A549 (cell line): ENCODE data around the gene SWT1. TPM values are rescaled to one million over a fixed set of nuclear protein-coding genes. Genes with fewer than 3 reads are reported as not detected.

Experiments
- ATAC-seq, 2 experiments: fragments of 200-7000 bp in 1 of 2; fragments of >200 bp in 1 of 2; cut with Nextera tagmentation in 1 of 2; cut with Tn5 transposase in 1 of 2; 3 replicates each; pipeline versions ENCODE4 v1.8.0 to v1.9.1; 2018 to 2020; ENCODE audit warnings: mild to moderate bottlenecking in 1 of 2, moderate library complexity in 1 of 2
- CTCF ChIA-PET: fragments of 300-600 bp; sonication (Branson Sonifier 250); formaldehyde crosslinking; extraction: SDS; loops from one replicate; lab custom pipeline; 2021; ENCODE audit warnings: antibody characterized with exemption, inconsistent platforms; lab: Yijun Ruan, JAX
- POLR2A ChIA-PET: fragments of 350-600 bp; formaldehyde crosslinking; extraction: SDS; loops from one replicate; lab custom pipeline; 2021; ENCODE audit warnings: antibody characterized with exemption, inconsistent platforms; lab: Yijun Ruan, JAX
- DNase-seq, 2 experiments: peaks; one replicate each; pipeline versions ENCODE4 v3.0.0 to v3.0.0-alpha.2; 2011 to 2016; ENCODE audit warnings: low read depth in 1 of 2, low spot score in 1 of 2
- FAIRE-seq: peaks from 2 replicates; lab custom pipeline; 2011; peaks lifted over from hg19 to GRCh38; lab: Jason Lieb, UNC
- H3K27ac ChIP-seq, 2 experiments: fragments of >200 bp; sonication (Bioruptor Twin); formaldehyde crosslinking; 3 replicates each; pipeline ENCODE4 v1.5.1; 2016 to 2017
- H3K4me1 ChIP-seq: fragments of >200 bp; sonication (Bioruptor Twin); formaldehyde crosslinking; 3 replicates; pipeline ENCODE4 v1.6.1; 2016
- H3K4me2 ChIP-seq: fragments of >200 bp; sonication (Bioruptor Twin); formaldehyde crosslinking; 3 replicates; pipeline ENCODE4 v1.6.1; 2016
- H3K4me3 ChIP-seq: fragments of >200 bp; sonication (Bioruptor Twin); formaldehyde crosslinking; 3 replicates; pipeline ENCODE4 v1.5.1; 2016
- H3K9me3 ChIP-seq: fragments of >200 bp; sonication (Bioruptor Twin); formaldehyde crosslinking; 3 replicates; pipeline ENCODE4 v1.6.1; 2016
- CBX8 ChIP-seq: fragments of 200-600 bp; sonication (generic); IDR thresholded peaks from 2 replicates; pipeline ENCODE4 v1.6.1; 2016
- CTCF ChIP-seq: fragments of >200 bp; sonication (Bioruptor Twin); formaldehyde crosslinking; IDR thresholded peaks from 3 replicates; pipeline ENCODE4 v1.5.1; 2016
- EHMT2 ChIP-seq: fragments of 200-600 bp; sonication (generic); IDR thresholded peaks from 2 replicates; pipeline ENCODE4 v1.6.1; 2016; ENCODE audit warnings: antibody characterized with exemption, low read depth, mild to moderate bottlenecking, moderate library complexity
- ELK1 ChIP-seq: fragments of 150-350 bp; IDR thresholded peaks from 2 replicates; pipeline ENCODE4 v1.6.1; 2014; ENCODE audit warnings: low read depth, mild to moderate bottlenecking, low read length
- EP300 ChIP-seq, 2 experiments: fragments of >200 bp; sonication (Bioruptor Twin); formaldehyde crosslinking; IDR thresholded peaks; 2 replicates in 1 of 2; 3 replicates in 1 of 2; pipeline ENCODE4 v1.6.1; 2016 to 2017
- FOSB ChIP-seq: fragments of 250-450 bp; sonication (Bioruptor Pico); IDR thresholded peaks from 2 replicates; pipeline ENCODE4 v1.5.0; 2020; ENCODE audit warnings: mild to moderate bottlenecking, moderate library complexity
- FOSL2 ChIP-seq, 2 experiments: fragments of 450-650 bp in 1 of 2; fragments of >200 bp in 1 of 2; sonication (Bioruptor Twin) in 1 of 2; formaldehyde crosslinking; IDR thresholded peaks; 2 replicates each; pipeline versions ENCODE4 v1.5.0 to v1.6.1; 2016 to 2020; ENCODE audit warnings: mild to moderate bottlenecking in 1 of 2, moderate library complexity in 1 of 2
- KDM5A ChIP-seq: fragments of 200-600 bp; sonication (generic); IDR thresholded peaks from 2 replicates; pipeline ENCODE4 v1.6.1; 2016; ENCODE audit warnings: antibody characterized with exemption, mild to moderate bottlenecking
- MYC ChIP-seq: IDR thresholded peaks from 2 replicates; pipeline ENCODE4 v1.6.1; 2012; ENCODE audit warnings: mild to moderate bottlenecking, inconsistent platforms, low read length, improper control_type of control experiment, borderline replicate concordance
- NFE2L2 ChIP-seq: fragments of 150-350 bp; conservative IDR thresholded peaks from 2 replicates; pipeline ENCODE4 v1.6.1; 2014; ENCODE audit warnings: low read length
- PHF8 ChIP-seq: fragments of 200-600 bp; sonication (generic); IDR thresholded peaks from 2 replicates; pipeline ENCODE4 v1.6.1; 2016; ENCODE audit warnings: low read depth, mild to moderate bottlenecking, antibody characterized with exemption, moderate library complexity, borderline replicate concordance
- POLR2AphosphoS2 ChIP-seq: conservative IDR thresholded peaks from 2 replicates; pipeline ENCODE4 v1.6.1; 2012; ENCODE audit warnings: low read length, improper control_type of control experiment, inconsistent platforms
- RARB ChIP-seq: fragments of 250-450 bp; sonication (Bioruptor Pico); IDR thresholded peaks from 2 replicates; pipeline ENCODE4 v1.8.0; 2021; ENCODE audit warnings: mild to moderate bottlenecking, moderate library complexity
- SREBF2 ChIP-seq: fragments of 450-650 bp; IDR thresholded peaks from 2 replicates; pipeline ENCODE4 v1.6.1; 2014; ENCODE audit warnings: mild to moderate bottlenecking, moderate library complexity
- TP53 ChIP-seq: fragments of 250-450 bp; sonication (Bioruptor Pico); IDR thresholded peaks from 2 replicates; pipeline ENCODE4 v1.5.0; 2021; ENCODE audit warnings: mild to moderate bottlenecking, moderate library complexity
- USF2 ChIP-seq: fragments of 450-650 bp; IDR thresholded peaks from 2 replicates; pipeline ENCODE4 v1.6.1; 2014; ENCODE audit warnings: antibody characterized with exemption
- ZNF302 ChIP-seq: fragments of 250-450 bp; sonication (Bioruptor Pico); IDR thresholded peaks from 2 replicates; pipeline ENCODE4 v1.9.0; 2021; ENCODE audit warnings: inconsistent platforms, mild to moderate bottlenecking, moderate library complexity
- WGBS: methylation state at CpG from one replicate; pipeline ENCODE4 v1.1.6; 2017; ENCODE audit errors: missing lambda C conversion rate; 5-methylcytosine and 5-hydroxymethylcytosine counted together
- polyA plus RNA-seq, 4 experiments: library from polyadenylated mRNA; depleted of rRNA in 3 of 4; stranded (reverse); fragments of >200 nt; fragmentation: RNase III in 1 of 4; extraction: RNeasy Plus Mini Kit Qiagen cat#74134 plus additional on column Dnase treatment in 1 of 4; gene quantifications; 2 replicates in 3 of 4; 3 replicates in 1 of 4; pipeline ENCODE4 v1.2.3, GENCODE V29; 2011 to 2017

Gene SWT1
- polyA plus RNA-seq, 2 of the 4 experiments (the other 2 are of a cell fraction), result 1.5 to 2.4 TPM

- H3K4me1 ChIP-seq, result peaks cover 26% of the 10 kb centered on the region
- peak overlapping the region; percentile 86 for H3K4me3 ChIP-seq
- POLR2A ChIA-PET, result interaction anchor here (0.5 to 1.8 kb wide), 2 partner anchors 17 to 110 kb away, joined by 4 to 14 read pairs; partner anchors contain the start of gene RNF2
- H3K9me3 ChIP-seq, result no peaks in the 10 kb centered on the region
- ATAC-seq (no peak), DNase-seq (no peak), FAIRE-seq (no peak)
- H3K4me2 ChIP-seq, result peak overlapping the region; percentile 92
- no peak for TF ChIP-seq POLR2AphosphoS2
- no peak for TF ChIP-seq ELK1
- TF ChIP-seq SREBF2, result no peak
- no peak for TF ChIP-seq USF2
- TF ChIP-seq ZNF302, result no peak
- CTCF ChIA-PET, result interaction anchor here (0.8 to 1.7 kb wide), 3 partner anchors 9 to 14 kb away, joined by 3 to 6 read pairs (median 4); no protein-coding TSS in a partner anchor
- peak overlapping the region; percentile 87 to 95 for H3K27ac ChIP-seq
- 24% methylated on average over 11 of the region's 11 CpGs for WGBS
Observed at GRCh38 chr1:185155600-185156287, 1.2 kb upstream of the SWT1 start.

- Histone ChIP-seq H3K4me2 (peak overlapping the region; percentile 92), H3K4me3 (peak overlapping the region; percentile 86), H3K27ac (peak overlapping the region; percentile 87 to 95), H3K9me3 (no peaks in the 10 kb centered on the region), H3K4me1 (peaks cover 26% of the 10 kb centered on the region)
- CTCF ChIA-PET, result interaction anchor here (0.8 to 1.7 kb wide), 3 partner anchors 8 to 14 kb away, joined by 3 to 6 read pairs (median 4); no protein-coding TSS in a partner anchor
- POLR2A ChIA-PET, result interaction anchor here (0.5 to 1.8 kb wide), 2 partner anchors 16 to 111 kb away, joined by 4 to 14 read pairs; partner anchors contain the start of gene RNF2
- DNase-seq, result peak in 1 of 2 experiments; percentile 4
- no peak for FAIRE-seq
- WGBS, result under 1% methylated on average over 18 of the region's 30 CpGs
- ATAC-seq, result peak; percentile 76 to 81
- TF ChIP-seq NFE2L2 (no peak), EHMT2 (no peak), CTCF (no peak), KDM5A (peak; percentile 53; the same call in 1 of the 2 replicates), EP300 (IDR thresholded peaks at IDR 0.05) (no peak), CBX8 (no peak), RARB (CRISPR knock-in tag) (no peak), FOSB (CRISPR knock-in tag) (no peak), TP53 (CRISPR knock-in tag) (no peak), PHF8 (peak; percentile 84), FOSL2 (IDR thresholded peaks at IDR 0.05) (no peak), FOSL2 (CRISPR knock-in tag; IDR thresholded peaks at IDR 0.05) (no peak), MYC (no peak)
Observed at GRCh38 chr1:185156288-185156853, 596 bp upstream of the SWT1 start.
